Activated CD4-positive, alpha-beta T cell treated with anti-CD3 and anti-CD28 coated beads, Interleukin-2, amount 10 ng/mL, durations not matched to agents 7 days and 5 days (primary cell): Measurements from ENCODE around the gene TRAPPC2L. TPM values are rescaled to one million over a fixed set of nuclear protein-coding genes. Genes with fewer than 3 reads are reported as not detected.

ENCODE experiments used
- CTCF ChIA-PET: fragments of 350-600 bp; sonication (Branson Sonifier 250); formaldehyde crosslinking; loops from one replicate; lab custom pipeline; 2021; ENCODE audit warnings: antibody characterized with exemption; lab: Charles Lee
- POLR2A ChIA-PET: fragments of 350-600 bp; sonication (Branson Sonifier 250); formaldehyde crosslinking; loops from one replicate; lab custom pipeline; 2021; ENCODE audit warnings: antibody characterized with exemption; lab: Charles Lee
- DNase-seq: peaks from one replicate; pipeline ENCODE4 v3.0.0-alpha.2; 2020
- H3K27ac Mint-ChIP-seq: one replicate; pipeline ENCODE4 v1.8.0; 2021; ENCODE audit warnings: mild to moderate bottlenecking, moderate library complexity, mixed read lengths
- H3K27me3 Mint-ChIP-seq: one replicate; pipeline ENCODE4 v1.8.0; 2021; ENCODE audit warnings: mixed read lengths
- H3K36me3 Mint-ChIP-seq: one replicate; pipeline ENCODE4 v1.8.0; 2021; ENCODE audit warnings: low read depth, mixed read lengths
- H3K4me1 Mint-ChIP-seq: one replicate; pipeline ENCODE4 v1.8.0; 2021; ENCODE audit warnings: mixed read lengths
- H3K4me3 Mint-ChIP-seq: one replicate; pipeline ENCODE4 v1.8.0; 2021; ENCODE audit warnings: mild to moderate bottlenecking, moderate library complexity, mixed read lengths
- H3K9me3 Mint-ChIP-seq: one replicate; pipeline ENCODE4 v1.8.0; 2021; ENCODE audit warnings: mixed read lengths
- total RNA-seq, 2 experiments: library from RNA; stranded (reverse); gene quantifications; one replicate each; pipeline ENCODE4 v1.2.3, GENCODE V29; 2021

TRAPPC2L gene
- total RNA-seq, 2 experiments from 2014 or later = 47.7 to 55.7 TPM

- Mint-ChIP-seq H3K4me1 (no peaks in the 10 kb centered on the region), H3K4me3 (no peak overlapping the region), H3K27me3 (peaks cover 8% of the 10 kb centered on the region), H3K36me3 (no peaks in the 10 kb centered on the region), H3K27ac (no peak overlapping the region), H3K9me3 (no peaks in the 10 kb centered on the region)
- no peak for DNase-seq
- POLR2A ChIA-PET = no interaction called here
- CTCF ChIA-PET = interaction anchor here (1.8 kb wide), 1 partner anchor 12 kb away, joined by 7 read pairs; the partner anchor contains the start of genes GALNS and TRAPPC2L
Measured at GRCh38 chr16:88868974-88869672, 12.2 kb downstream of the TRAPPC2L start.

GRCh38 chr16:88869673-88869980 lies 12.7 kb downstream of the TRAPPC2L start:
- Mint-ChIP-seq H3K27ac (no peak overlapping the region), H3K4me3 (no peak overlapping the region), H3K27me3 (peaks cover 8% of the 10 kb centered on the region), H3K4me1 (no peaks in the 10 kb centered on the region), H3K9me3 (no peaks in the 10 kb centered on the region), H3K36me3 (no peaks in the 10 kb centered on the region)
- DNase-seq = no peak
- POLR2A ChIA-PET = no interaction called here
- CTCF ChIA-PET = interaction anchor here (1.8 kb wide), 1 partner anchor 12 kb away, joined by 7 read pairs; the partner anchor contains the start of genes GALNS and TRAPPC2L

GRCh38 chr16:88870608-88871348 lies 13.9 kb downstream of the TRAPPC2L start:
- Mint-ChIP-seq H3K4me3 (no peak overlapping the region), H3K36me3 (no peaks in the 10 kb centered on the region), H3K9me3 (no peaks in the 10 kb centered on the region), H3K27me3 (peaks cover 8% of the 10 kb centered on the region), H3K4me1 (no peaks in the 10 kb centered on the region), H3K27ac (no peak overlapping the region)
- ChIA-PET CTCF (interaction anchor here (1.8 kb wide), 1 partner anchor 13 kb away, joined by 7 read pairs; the partner anchor contains the start of genes GALNS and TRAPPC2L), POLR2A (no interaction called here)
- DNase-seq = no peak

- Mint-ChIP-seq H3K4me3 (no peak overlapping the region), H3K36me3 (no peaks in the 10 kb centered on the region), H3K9me3 (no peaks in the 10 kb centered on the region), H3K27me3 (peaks cover 8% of the 10 kb centered on the region), H3K27ac (no peak overlapping the region), H3K4me1 (no peaks in the 10 kb centered on the region)
- no peak for DNase-seq
- CTCF ChIA-PET = no interaction called here
- POLR2A ChIA-PET = no interaction called here
Measured at GRCh38 chr16:88871349-88871702, 14.4 kb downstream of the TRAPPC2L start.

- Mint-ChIP-seq H3K4me1 (no peaks in the 10 kb centered on the region), H3K27me3 (peaks cover 8% of the 10 kb centered on the region), H3K9me3 (no peaks in the 10 kb centered on the region), H3K36me3 (no peaks in the 10 kb centered on the region), H3K27ac (no peak overlapping the region), H3K4me3 (no peak overlapping the region)
- no peak for DNase-seq
- ChIA-PET CTCF (interaction anchor here (0.7 to 1.2 kb wide), 2 partner anchors 10 to 15 kb away, joined by 3 read pairs; partner anchors contain the start of genes GALNS and TRAPPC2L), POLR2A (no interaction called here)
Measured at GRCh38 chr16:88871730-88872416, 14.9 kb downstream of the TRAPPC2L start.

- Mint-ChIP-seq H3K4me1 (no peaks in the 10 kb centered on the region), H3K27me3 (peaks cover 8% of the 10 kb centered on the region), H3K36me3 (no peaks in the 10 kb centered on the region), H3K4me3 (no peak overlapping the region), H3K9me3 (no peaks in the 10 kb centered on the region), H3K27ac (no peak overlapping the region)
- POLR2A ChIA-PET = no interaction called here
- CTCF ChIA-PET = interaction anchor here (0.9 to 1.6 kb wide), 3 partner anchors 9 to 16 kb away, joined by 3 read pairs; partner anchors contain the start of genes GALNS and TRAPPC2L
- no peak for DNase-seq
Measured at GRCh38 chr16:88872650-88873331, 15.9 kb downstream of the TRAPPC2L start.

- H3K27ac Mint-ChIP-seq = no peak overlapping the region
- no peaks in the 10 kb centered on the region for H3K4me1 Mint-ChIP-seq
- CTCF ChIA-PET = no interaction called here
- H3K9me3 Mint-ChIP-seq = no peaks in the 10 kb centered on the region
- no peak for DNase-seq
- H3K4me3 Mint-ChIP-seq = no peak overlapping the region
- POLR2A ChIA-PET = no interaction called here
- H3K36me3 Mint-ChIP-seq = no peaks in the 10 kb centered on the region
- H3K27me3 Mint-ChIP-seq = peaks cover 6% of the 10 kb centered on the region
Measured at GRCh38 chr16:88874938-88875599, 18.1 kb downstream of the TRAPPC2L start.

- Mint-ChIP-seq H3K4me1 (no peaks in the 10 kb centered on the region), H3K27me3 (peaks cover 3% of the 10 kb centered on the region), H3K9me3 (no peaks in the 10 kb centered on the region), H3K27ac (no peak overlapping the region), H3K4me3 (no peak overlapping the region), H3K36me3 (no peaks in the 10 kb centered on the region)
- ChIA-PET CTCF (interaction anchor here (0.9 kb wide), 1 partner anchor 440 kb away, joined by 3 read pairs; no protein-coding TSS in a partner anchor), POLR2A (no interaction called here)
- no peak for DNase-seq
Measured at GRCh38 chr16:88875703-88876234, 18.8 kb downstream of the TRAPPC2L start.

- H3K27ac Mint-ChIP-seq = no peak overlapping the region
- no peaks in the 10 kb centered on the region for H3K9me3 Mint-ChIP-seq
- no peaks in the 10 kb centered on the region for H3K36me3 Mint-ChIP-seq
- H3K4me3 Mint-ChIP-seq = no peak overlapping the region
- peaks cover under 1% of the 10 kb centered on the region for H3K4me1 Mint-ChIP-seq
- POLR2A ChIA-PET = no interaction called here
- CTCF ChIA-PET = interaction anchor here (1.2 kb wide), 1 partner anchor 11 kb away, joined by 3 read pairs; no protein-coding TSS in a partner anchor
- no peaks in the 10 kb centered on the region for H3K27me3 Mint-ChIP-seq
- no peak for DNase-seq
Measured at GRCh38 chr16:88876942-88877526, 20.1 kb downstream of the TRAPPC2L start.

GRCh38 chr16:88877564-88878289 lies 20.8 kb downstream of the TRAPPC2L start:
- Mint-ChIP-seq H3K27ac (no peak overlapping the region), H3K9me3 (no peaks in the 10 kb centered on the region), H3K4me3 (no peak overlapping the region), H3K36me3 (no peaks in the 10 kb centered on the region), H3K4me1 (peaks cover 5% of the 10 kb centered on the region), H3K27me3 (no peaks in the 10 kb centered on the region)
- DNase-seq = no peak
- ChIA-PET CTCF (interaction anchor here (1.2 kb wide), 1 partner anchor 10 kb away, joined by 3 read pairs; no protein-coding TSS in a partner anchor), POLR2A (no interaction called here)

GRCh38 chr16:88878356-88878755 lies 21.4 kb downstream of the TRAPPC2L start:
- H3K4me1 Mint-ChIP-seq = peaks cover 5% of the 10 kb centered on the region
- no peaks in the 10 kb centered on the region for H3K36me3 Mint-ChIP-seq
- no peak overlapping the region for H3K27ac Mint-ChIP-seq
- H3K9me3 Mint-ChIP-seq = no peaks in the 10 kb centered on the region
- CTCF ChIA-PET = no interaction called here
- DNase-seq = no peak
- no peak overlapping the region for H3K4me3 Mint-ChIP-seq
- POLR2A ChIA-PET = no interaction called here
- H3K27me3 Mint-ChIP-seq = no peaks in the 10 kb centered on the region
